Measurements from ENCODE around the gene ADCK2.

DNA sequence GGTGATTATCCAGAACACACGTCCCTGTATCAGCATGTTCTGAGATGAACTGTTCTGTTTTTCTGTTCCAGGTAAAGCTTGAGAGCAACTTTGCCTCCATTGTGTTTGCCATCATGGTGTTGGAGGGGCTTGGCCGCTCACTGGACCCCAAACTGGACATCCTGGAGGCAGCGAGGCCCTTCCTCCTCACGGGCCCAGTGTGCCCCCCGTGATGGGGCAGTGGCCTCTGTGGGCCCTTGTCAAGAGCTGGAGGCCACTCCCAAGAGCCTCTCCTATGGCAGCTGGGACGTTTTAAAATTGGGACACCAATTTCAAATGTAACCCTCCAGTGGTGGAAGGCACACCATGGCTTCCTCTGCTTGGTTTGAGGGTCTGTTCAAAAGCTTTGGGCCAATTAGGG lies 21.8 kb downstream of the ADCK2 start:
- no peak for TF ChIP-seq GATA3 (IDR thresholded peaks at IDR 0.05; ENCODE audit: low read depth, low read length)
- TF ChIP-seq GATA2 (IDR thresholded peaks at IDR 0.05; ENCODE audit: low read depth, low read length): no peak
